Panc1 (cell line): ENCODE measurements around the gene SH2D3C. TPM values are rescaled to one million over a fixed set of nuclear protein-coding genes. Genes with fewer than 3 reads are reported as not detected.

Source experiments
- ATAC-seq: fragments of 200-7000 bp; cut with Tn5 transposase; 2 replicates; pipeline ENCODE4 v1.9.1; 2020; ENCODE audit warnings: mild to moderate bottlenecking, moderate library complexity
- BruUV-seq: library from RNA; stranded (reverse); fragments of 400-500 nt; replicated peaks from 2 replicates; lab custom pipeline; 2021; lab: Mats Ljungman, UMichigan
- CTCF ChIA-PET: fragments of 300-600 bp; sonication (Branson Sonifier 250); formaldehyde crosslinking; loops from one replicate; lab custom pipeline; 2022; ENCODE audit warnings: antibody characterized with exemption; lab: Charles Lee
- POLR2A ChIA-PET: fragments of 300-600 bp; sonication (Branson Sonifier 250); formaldehyde crosslinking; loops from one replicate; lab custom pipeline; 2022; ENCODE audit warnings: antibody characterized with exemption; lab: Charles Lee
- DNase-seq: peaks from one replicate; pipeline ENCODE4 v3.0.0-alpha.2; 2010; ENCODE audit warnings: low read depth, low spot score
- H3K27ac ChIP-seq: 2 replicates; pipeline ENCODE4 v1.5.1; 2011; ENCODE audit warnings: mild to moderate bottlenecking, low read length, inconsistent platforms
- H3K27me3 ChIP-seq: fragments of 200-500 bp; sonication (Bioruptor generic); 2 replicates; pipeline ENCODE4 v1.6.0; 2014; ENCODE audit warnings: low read length, inconsistent platforms; ENCODE audit not compliant: control insufficient read depth, insufficient read depth
- H3K36me3 ChIP-seq: fragments of 200-500 bp; sonication (Bioruptor generic); 2 replicates; pipeline ENCODE4 v1.5.1; 2014; ENCODE audit warnings: inconsistent platforms, mild to moderate bottlenecking, low read length, moderate library complexity; ENCODE audit not compliant: control insufficient read depth, insufficient read depth
- H3K4me1 ChIP-seq: 2 replicates; pipeline ENCODE4 v1.5.1; 2011; ENCODE audit warnings: inconsistent platforms, mild to moderate bottlenecking, low read length, moderate library complexity; ENCODE audit not compliant: control insufficient read depth, insufficient read depth
- H3K4me3 ChIP-seq, 2 experiments: 2 replicates each; pipeline ENCODE4 v1.5.1; 2011 to 2012; ENCODE audit warnings: low read depth in 2 of 2, low read length in 2 of 2, mild to moderate bottlenecking in 2 of 2, inconsistent platforms in 1 of 2, moderate library complexity in 1 of 2
- H3K9me3 ChIP-seq: fragments of 200-500 bp; sonication (Bioruptor generic); 2 replicates; pipeline ENCODE4 v1.5.1; 2014; ENCODE audit warnings: low read depth, mild to moderate bottlenecking, inconsistent platforms, low read length, moderate library complexity; ENCODE audit not compliant: control insufficient read depth, insufficient read depth
- POLR2AphosphoS5 ChIP-seq: IDR thresholded peaks from 2 replicates; pipeline ENCODE4 v1.6.1; 2012; ENCODE audit warnings: mild to moderate bottlenecking, low read depth, low read length, moderate library complexity
- REST ChIP-seq, 2 experiments: IDR thresholded peaks; 2 replicates each; pipeline ENCODE4 v1.6.1; 2011 to 2012; ENCODE audit warnings: low read depth in 2 of 2, control low read depth in 1 of 2, low read length in 1 of 2, mild to moderate bottlenecking in 1 of 2, moderate library complexity in 1 of 2; ENCODE audit not compliant: insufficient read depth in 1 of 2
- SIN3A ChIP-seq: IDR thresholded peaks from 2 replicates; pipeline ENCODE4 v1.6.1; 2012; ENCODE audit warnings: low read depth, mild to moderate bottlenecking, low read length, moderate library complexity, borderline replicate concordance; ENCODE audit not compliant: insufficient read depth
- TCF7L2 ChIP-seq: IDR thresholded peaks from 2 replicates; pipeline ENCODE4 v1.6.1; 2011; ENCODE audit warnings: mild to moderate bottlenecking, low read depth, low read length, inconsistent platforms
- in situ Hi-C: cut with HindIII; loops from 2 replicates; pipeline ENCODE4 v1.10.0; 2016; ENCODE audit warnings: low sequenced_read_pairs, low pct_unique_long_range_greater_than_20kb
- intact Hi-C: fragments of 100-400 bp; cut with micrococcal nuclease; formaldehyde crosslinking; loops from one replicate; pipeline ENCODE4 v1.10.0; 2022; ENCODE audit not compliant: unreplicated experiment
- total RNA-seq: library from RNA; stranded (reverse); gene quantifications from one replicate; pipeline ENCODE4 v1.2.1, GENCODE V29; 2021; ENCODE audit not compliant: unreplicated experiment
- TF ChIP-seq, protein P1 (sequence below): fragments of 450-650 bp; IDR thresholded peaks from 2 replicates; pipeline ENCODE4 v1.5.1; 2017; ENCODE audit warnings: mild to moderate bottlenecking

Gene SH2D3C
- total RNA-seq, 1 experiment from 2014 or later: 0.49 TPM

DNA sequence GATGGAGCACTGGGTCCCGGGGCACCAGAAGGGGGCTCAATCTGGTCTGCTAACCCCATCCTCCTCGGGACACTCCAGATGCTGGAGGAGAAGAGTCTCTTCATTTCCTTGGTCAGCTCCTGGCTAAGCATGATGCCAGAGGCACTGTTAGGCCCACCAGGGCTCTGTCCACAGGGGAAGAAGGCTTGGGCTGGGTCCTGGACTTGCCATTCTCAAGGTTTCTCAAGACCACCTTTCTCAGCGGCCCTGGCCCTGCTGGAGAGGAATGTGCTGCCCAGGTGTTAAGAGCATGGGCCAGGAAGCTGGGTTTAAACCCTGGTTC lies 7.9 kb downstream of the SH2D3C start:
- Histone ChIP-seq H3K9me3 (no peaks in the 10 kb centered on the region), H3K27ac (no peak overlapping the region), H3K36me3 (no peaks in the 10 kb centered on the region), H3K4me1 (no peaks in the 10 kb centered on the region), H3K27me3 (no peaks in the 10 kb centered on the region), H3K4me3 (peak overlapping the region; percentile 41 to 59; a peak in 3 of 4 replicates)
- DNase-seq: no peak
- no peak for ATAC-seq
- in situ Hi-C loops: no loop called here
- BruUV-seq: no TSS peak
- ChIA-PET CTCF (interaction anchor here (0.8 kb wide), 1 partner anchor 36 kb away, joined by 4 read pairs; the partner anchor contains the start of gene TOR2A), POLR2A (interaction anchor here (0.5 to 0.7 kb wide), 2 partner anchors 20 to 163 kb away, joined by 3 to 5 read pairs; no protein-coding TSS in a partner anchor)
- intact Hi-C loops: no loop called here
- TF ChIP-seq POLR2AphosphoS5 (no peak), REST (IDR thresholded peaks at IDR 0.05; ENCODE audit: insufficient read depth in 1 of 2, low read depth in 2 of 2, low read length in 1 of 2) (no peak), TCF7L2 (no peak), SIN3A (no peak)
- TF ChIP-seq, protein P1, sequence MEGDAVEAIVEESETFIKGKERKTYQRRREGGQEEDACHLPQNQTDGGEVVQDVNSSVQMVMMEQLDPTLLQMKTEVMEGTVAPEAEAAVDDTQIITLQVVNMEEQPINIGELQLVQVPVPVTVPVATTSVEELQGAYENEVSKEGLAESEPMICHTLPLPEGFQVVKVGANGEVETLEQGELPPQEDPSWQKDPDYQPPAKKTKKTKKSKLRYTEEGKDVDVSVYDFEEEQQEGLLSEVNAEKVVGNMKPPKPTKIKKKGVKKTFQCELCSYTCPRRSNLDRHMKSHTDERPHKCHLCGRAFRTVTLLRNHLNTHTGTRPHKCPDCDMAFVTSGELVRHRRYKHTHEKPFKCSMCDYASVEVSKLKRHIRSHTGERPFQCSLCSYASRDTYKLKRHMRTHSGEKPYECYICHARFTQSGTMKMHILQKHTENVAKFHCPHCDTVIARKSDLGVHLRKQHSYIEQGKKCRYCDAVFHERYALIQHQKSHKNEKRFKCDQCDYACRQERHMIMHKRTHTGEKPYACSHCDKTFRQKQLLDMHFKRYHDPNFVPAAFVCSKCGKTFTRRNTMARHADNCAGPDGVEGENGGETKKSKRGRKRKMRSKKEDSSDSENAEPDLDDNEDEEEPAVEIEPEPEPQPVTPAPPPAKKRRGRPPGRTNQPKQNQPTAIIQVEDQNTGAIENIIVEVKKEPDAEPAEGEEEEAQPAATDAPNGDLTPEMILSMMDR: no peak

DNA sequence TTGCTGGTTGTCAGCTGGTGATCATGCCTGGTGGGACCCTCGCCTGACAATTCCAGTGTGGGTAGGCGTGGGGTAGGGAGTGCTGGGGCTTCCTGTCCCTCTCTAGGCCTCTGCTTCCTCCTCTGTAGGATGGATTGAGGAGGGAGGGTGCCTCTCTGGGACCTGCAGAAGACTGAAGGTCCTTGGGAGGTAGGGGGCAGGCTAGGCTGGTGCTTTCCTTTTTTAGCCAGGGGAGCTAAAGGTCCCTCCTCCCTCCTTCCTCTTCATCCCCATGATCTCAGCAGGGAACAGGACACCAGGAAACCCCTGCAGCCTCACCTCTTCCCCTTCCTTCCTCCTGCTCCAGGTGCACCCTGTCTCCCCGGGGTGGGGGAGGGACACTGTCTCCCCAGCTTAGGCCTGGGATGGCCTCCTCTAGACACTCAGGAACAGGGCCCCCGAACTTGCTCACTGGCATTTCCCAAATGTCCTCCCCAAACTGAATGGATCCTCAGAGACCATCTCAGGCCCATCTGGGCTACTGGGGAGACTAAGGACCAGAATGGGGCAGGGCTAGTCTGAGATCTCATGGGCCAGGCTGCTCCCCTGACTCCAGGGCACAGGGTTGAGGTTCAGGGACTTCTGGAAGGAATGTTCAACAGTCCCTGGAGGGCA lies 8.4 kb downstream of the SH2D3C start:
- intact Hi-C loops: no loop called here
- no peak overlapping the region for H3K27ac ChIP-seq
- CTCF ChIA-PET: no interaction called here

More for the DNA sequence above, 8.4 kb downstream of the SH2D3C start:
- no peak for TF ChIP-seq REST (IDR thresholded peaks at IDR 0.05; ENCODE audit: insufficient read depth in 1 of 2, low read depth in 2 of 2, low read length in 1 of 2)
- TF ChIP-seq TCF7L2: no peak
- TF ChIP-seq, protein P1: no peak
- no peak for TF ChIP-seq POLR2AphosphoS5
- TF ChIP-seq SIN3A: no peak
- in situ Hi-C loops: no loop called here
- no TSS peak for BruUV-seq
- Histone ChIP-seq H3K9me3 (no peaks in the 10 kb centered on the region), H3K27me3 (no peaks in the 10 kb centered on the region), H3K4me3 (no peak overlapping the region), H3K36me3 (no peaks in the 10 kb centered on the region), H3K4me1 (no peaks in the 10 kb centered on the region)
- ATAC-seq: no peak
- POLR2A ChIA-PET: interaction anchor here (0.7 kb wide), 1 partner anchor 105 kb away, joined by 9 read pairs; no protein-coding TSS in a partner anchor
- DNase-seq: no peak
